GM18873 (cell line): ENCODE measurements around the gene STMN3.

ENCODE experiments used
- ATAC-seq: cut with Tn5 transposase; IDR thresholded peaks from one replicate; pipeline ENCODE4 v1.9.1; 2021; ENCODE audit warnings: mild to moderate bottlenecking, moderate library complexity, moderate number of reproducible peaks; ENCODE audit not compliant: unreplicated experiment, low FRiP score

The STMN3 gene

GRCh38 chr20:63693083-63693732 lies 40.0 kb upstream of the STMN3 start:
- no peak for ATAC-seq

- no peak for ATAC-seq
These were observed 39.3 kb upstream of the STMN3 start for GRCh38 chr20:63692436-63693082.

GRCh38 chr20:63691711-63692435 lies 38.6 kb upstream of the STMN3 start:
- ATAC-seq: no peak

- no peak for ATAC-seq
These were observed 37.9 kb upstream of the STMN3 start for GRCh38 chr20:63690898-63691710.

- no peak for ATAC-seq
These were observed 37.0 kb upstream of the STMN3 start for GRCh38 chr20:63690003-63690897.

- ATAC-seq: no peak
These were observed 36.1 kb upstream of the STMN3 start for GRCh38 chr20:63689046-63690002.

- no peak for ATAC-seq
These were observed 35.2 kb upstream of the STMN3 start for GRCh38 chr20:63688228-63689045.

GRCh38 chr20:63687419-63688178 lies 34.4 kb upstream of the STMN3 start:
- ATAC-seq: no peak

GRCh38 chr20:63686492-63687321 lies 33.5 kb upstream of the STMN3 start:
- ATAC-seq: no peak

- no peak for ATAC-seq
These were observed 32.9 kb upstream of the STMN3 start for GRCh38 chr20:63686094-63686491.

GRCh38 chr20:63685269-63686026 lies 32.2 kb upstream of the STMN3 start:
- ATAC-seq: no peak

- ATAC-seq: no peak
These were observed 29.3 kb upstream of the STMN3 start for GRCh38 chr20:63682384-63683139.

GRCh38 chr20:63681609-63682142 lies 28.5 kb upstream of the STMN3 start:
- no peak for ATAC-seq

- no peak for ATAC-seq
These were observed 27.8 kb upstream of the STMN3 start for GRCh38 chr20:63680857-63681608.
